ENCODE measurements around the gene FECH. TPM values are rescaled to one million over a fixed set of nuclear protein-coding genes. Genes with fewer than 3 reads are reported as not detected.

Gene FECH
- polyA plus RNA-seq, 1 donor (not counting 4 experiments of a cell fraction or from before 2014, with no cell fraction given) = 29.2 TPM

GRCh38 chr18:57519668-57520424 lies 66.7 kb downstream of the FECH start:
- no peak overlapping the region for H3K4me2 ChIP-seq (ENCODE audit: control insufficient read depth, extremely low read depth, insufficient read depth, low read depth, low read length)
- H4K20me1 ChIP-seq (ENCODE audit: control insufficient read depth, extremely low read depth, insufficient read depth, low read length) = no peaks in the 10 kb centered on the region
- FAIRE-seq (no peak), DNase-seq (ENCODE audit: low read depth, low spot score) (no peak)
- H3K27me3 ChIP-seq (ENCODE audit: control insufficient read depth, extremely low read depth, insufficient read depth, low read length) = peaks cover 2% of the 10 kb centered on the region
- H3K36me3 ChIP-seq (ENCODE audit: control insufficient read depth in 2 of 2, extremely low read depth in 1 of 2, insufficient read depth in 2 of 2, low read length in 2 of 2) = no peaks in the 10 kb centered on the region
- no peak overlapping the region for H2AFZ ChIP-seq (ENCODE audit: control insufficient read depth, low read length)
- no peaks in the 10 kb centered on the region for H3K79me2 ChIP-seq (ENCODE audit: control insufficient read depth, insufficient read depth, low read length)
- H3K9ac ChIP-seq (ENCODE audit: control insufficient read depth, extremely low read depth, insufficient read depth, low read length) = no peak overlapping the region
- dilution Hi-C loops (cut with MboI; ENCODE audit: extremely low pct_ligation_motif_present, low sequenced_read_pairs) = no loop called here
- H3K4me1 ChIP-seq (ENCODE audit: control insufficient read depth, extremely low read depth, insufficient read depth, low read length) = peaks cover 6% of the 10 kb centered on the region
- no peaks in the 10 kb centered on the region for H3K9me1 ChIP-seq (ENCODE audit: control insufficient read depth, extremely low read depth, insufficient read depth, low read length)
- TF ChIP-seq CTCF (optimal IDR thresholded peaks at IDR 0.05 in 1 of 3, IDR thresholded peaks at IDR 0.05 in 1 of 3, conservative IDR thresholded peaks at IDR 0.05 in 1 of 3; ENCODE audit: extremely low read depth in 1 of 3, insufficient read depth in 2 of 3, low read length in 3 of 3) (no peak), EZH2 (IDR thresholded peaks at IDR 0.05; ENCODE audit: low read length) (no peak)
- no peak overlapping the region for H3K27ac ChIP-seq (ENCODE audit: control insufficient read depth, insufficient read depth, low read length)
- H3K9me3 ChIP-seq (ENCODE audit: control insufficient read depth, low read depth, low read length) = no peaks in the 10 kb centered on the region
- H3K4me3 ChIP-seq (ENCODE audit: control insufficient read depth in 2 of 3, extremely low read depth in 1 of 3, insufficient read depth in 2 of 3, low read depth in 1 of 3, low read length in 3 of 3) = no peak overlapping the region

- Histone ChIP-seq H3K9ac (ENCODE audit: control insufficient read depth, extremely low read depth, insufficient read depth, low read length) (no peak overlapping the region), H3K79me2 (ENCODE audit: control insufficient read depth, insufficient read depth, low read length) (no peaks in the 10 kb centered on the region), H3K9me3 (ENCODE audit: control insufficient read depth, low read depth, low read length) (no peaks in the 10 kb centered on the region), H3K27ac (ENCODE audit: control insufficient read depth, insufficient read depth, low read length) (no peak overlapping the region), H4K20me1 (ENCODE audit: control insufficient read depth, extremely low read depth, insufficient read depth, low read length) (no peaks in the 10 kb centered on the region), H3K4me1 (ENCODE audit: control insufficient read depth, extremely low read depth, insufficient read depth, low read length) (peaks cover 6% of the 10 kb centered on the region), H3K9me1 (ENCODE audit: control insufficient read depth, extremely low read depth, insufficient read depth, low read length) (no peaks in the 10 kb centered on the region), H2AFZ (ENCODE audit: control insufficient read depth, low read length) (no peak overlapping the region), H3K4me2 (ENCODE audit: control insufficient read depth, extremely low read depth, insufficient read depth, low read depth, low read length) (no peak overlapping the region), H3K4me3 (ENCODE audit: control insufficient read depth in 2 of 3, extremely low read depth in 1 of 3, insufficient read depth in 2 of 3, low read depth in 1 of 3, low read length in 3 of 3) (no peak overlapping the region), H3K27me3 (ENCODE audit: control insufficient read depth, extremely low read depth, insufficient read depth, low read length) (peaks cover 2% of the 10 kb centered on the region), H3K36me3 (ENCODE audit: control insufficient read depth in 2 of 2, extremely low read depth in 1 of 2, insufficient read depth in 2 of 2, low read length in 2 of 2) (no peaks in the 10 kb centered on the region)
- DNase-seq (ENCODE audit: low read depth, low spot score) (no peak), FAIRE-seq (no peak)
- dilution Hi-C loops (cut with MboI; ENCODE audit: extremely low pct_ligation_motif_present, low sequenced_read_pairs) = no loop called here
- TF ChIP-seq EZH2 (IDR thresholded peaks at IDR 0.05; ENCODE audit: low read length) (no peak), CTCF (optimal IDR thresholded peaks at IDR 0.05 in 1 of 3, IDR thresholded peaks at IDR 0.05 in 1 of 3, conservative IDR thresholded peaks at IDR 0.05 in 1 of 3; ENCODE audit: extremely low read depth in 1 of 3, insufficient read depth in 2 of 3, low read length in 3 of 3) (no peak)
These were observed 68.0 kb downstream of the FECH start for GRCh38 chr18:57518533-57518932.
